ENCODE measurements around the gene GPRC5A.
"Not testable (repeated sequence)": the region's sequence is repeated elsewhere in the genome, so short reads cannot be mapped to it uniquely, and the experiment has no call there.

The GPRC5A gene, protein sequence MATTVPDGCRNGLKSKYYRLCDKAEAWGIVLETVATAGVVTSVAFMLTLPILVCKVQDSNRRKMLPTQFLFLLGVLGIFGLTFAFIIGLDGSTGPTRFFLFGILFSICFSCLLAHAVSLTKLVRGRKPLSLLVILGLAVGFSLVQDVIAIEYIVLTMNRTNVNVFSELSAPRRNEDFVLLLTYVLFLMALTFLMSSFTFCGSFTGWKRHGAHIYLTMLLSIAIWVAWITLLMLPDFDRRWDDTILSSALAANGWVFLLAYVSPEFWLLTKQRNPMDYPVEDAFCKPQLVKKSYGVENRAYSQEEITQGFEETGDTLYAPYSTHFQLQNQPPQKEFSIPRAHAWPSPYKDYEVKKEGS

DNA sequence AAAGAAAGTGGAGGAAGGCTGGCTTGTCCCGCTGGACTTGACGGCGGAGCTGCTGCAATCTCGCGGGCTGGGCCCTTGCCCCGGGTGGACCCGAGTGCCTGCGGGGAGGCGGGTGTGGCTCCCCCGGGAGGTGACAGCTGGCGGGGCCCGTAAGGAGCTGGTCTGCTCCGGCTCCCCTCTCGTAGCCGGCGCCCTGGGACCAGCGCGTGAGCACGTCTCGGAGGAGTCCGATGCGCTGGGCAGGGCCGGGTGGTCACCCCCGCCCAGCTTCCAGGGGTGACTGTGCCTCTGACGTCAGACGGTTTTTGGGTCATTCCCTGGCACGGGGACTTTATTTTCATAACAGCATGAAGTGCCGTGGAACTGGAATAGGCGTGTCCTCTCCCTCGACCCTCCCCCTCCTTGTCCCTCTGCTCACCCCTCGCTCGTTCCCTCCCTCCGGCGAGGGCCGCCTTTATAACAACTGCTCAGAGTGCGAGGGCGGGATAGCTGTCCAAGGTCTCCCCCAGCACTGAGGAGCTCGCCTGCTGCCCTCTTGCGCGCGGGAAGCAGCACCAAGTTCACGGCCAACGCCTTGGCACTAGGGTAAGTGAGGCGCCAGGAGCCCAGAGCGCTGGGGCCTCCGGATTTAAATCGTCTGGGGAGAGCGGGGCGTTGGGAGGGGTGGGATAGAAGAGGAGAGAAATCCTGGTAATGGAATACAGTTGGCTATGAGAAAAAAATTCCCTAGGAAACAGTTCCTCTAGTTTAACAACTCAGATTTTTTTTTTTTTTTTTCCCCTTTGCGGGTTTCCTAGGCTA, at the start of gene GPRC5A:
Gene GPRC5A (plus strand): TSS at position 483 of the 801 bp plus-strand sequence. CDS start 16,688 bp downstream, outside the sequence.
- peak; percentile 36 for DNase-seq

DNA sequence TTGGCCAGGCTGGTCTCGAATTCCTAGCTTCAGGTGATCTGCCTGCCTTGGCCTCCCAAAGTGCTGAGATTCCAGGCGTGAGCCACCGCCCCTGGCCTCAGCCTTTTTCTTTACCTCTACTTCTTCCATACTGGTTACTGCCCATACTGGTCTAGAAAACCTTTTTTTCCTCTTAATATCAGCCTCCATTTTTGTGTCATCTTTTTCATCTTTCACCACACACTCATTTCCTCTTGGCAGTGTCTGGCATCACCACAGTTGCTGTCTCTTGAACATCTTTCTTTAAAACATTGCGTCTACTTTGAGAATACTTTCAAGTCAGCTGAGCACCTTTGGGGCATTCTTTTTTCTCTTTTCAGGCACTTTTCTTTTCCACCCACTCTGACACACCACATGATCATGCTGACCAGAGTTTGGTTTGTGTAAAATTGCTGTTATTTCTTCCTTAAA, 45.5 kb upstream of the GPRC5A start:
- DNase-seq, result no peak

DNA sequence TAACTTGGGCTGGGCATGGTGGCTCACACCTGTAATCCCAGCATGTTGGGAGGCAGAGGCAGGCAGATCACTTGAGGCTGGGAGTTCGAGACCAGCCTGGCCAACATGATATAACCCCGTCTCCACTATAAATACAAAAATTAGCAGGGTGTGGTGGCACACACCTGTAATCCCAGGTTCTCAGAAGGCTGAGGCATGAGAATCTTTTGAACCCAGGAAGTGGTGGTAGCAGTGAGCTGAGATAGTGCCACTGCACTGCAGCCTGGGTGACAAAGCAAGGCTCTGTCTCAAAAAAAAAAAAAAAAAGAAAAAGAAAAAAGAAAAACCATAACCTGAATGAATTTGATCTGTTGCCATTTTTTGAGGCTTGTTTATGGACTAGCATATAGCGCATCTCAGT, 44.6 kb upstream of the GPRC5A start:
- not testable (repeated sequence) for DNase-seq

DNA sequence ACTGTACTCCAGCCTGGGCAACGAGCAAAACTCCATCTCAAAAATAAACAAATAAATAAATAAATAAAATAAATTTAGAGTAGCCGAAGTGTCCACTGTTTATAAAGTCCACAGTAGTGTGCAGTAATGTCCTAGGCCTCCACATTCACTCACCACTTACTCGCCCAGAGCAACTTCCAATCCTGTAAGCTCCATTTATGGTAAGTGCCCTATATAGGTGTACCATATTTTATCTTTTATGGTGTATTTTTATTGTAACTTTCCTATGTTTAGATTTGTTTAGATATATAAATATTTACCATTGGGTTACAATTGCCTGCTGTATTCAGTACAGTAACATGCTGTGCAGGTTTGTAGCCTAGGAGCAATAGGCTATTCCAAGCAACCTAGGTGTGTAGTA, 37.9 kb upstream of the GPRC5A start:
- no peak for DNase-seq

DNA sequence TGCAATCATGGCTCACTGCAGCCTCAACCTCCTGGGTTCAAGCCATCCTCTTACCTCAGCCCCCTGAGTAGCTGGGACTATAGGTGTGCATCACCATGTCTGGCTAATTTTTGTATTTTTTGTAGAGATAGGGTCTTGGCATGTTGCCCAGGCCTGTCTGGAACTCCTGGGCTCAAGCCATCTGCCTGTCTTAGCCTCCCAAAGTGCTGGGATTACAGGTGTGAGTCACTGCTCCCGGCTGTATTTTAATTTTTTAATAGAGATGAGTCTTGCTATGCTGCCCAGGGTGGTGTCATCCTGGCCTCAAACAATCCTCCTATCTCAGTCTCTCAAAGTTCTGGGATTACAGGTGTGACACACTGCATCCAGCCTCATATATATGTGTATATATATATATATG, 31.7 kb upstream of the GPRC5A start:
- no peak for DNase-seq

DNA sequence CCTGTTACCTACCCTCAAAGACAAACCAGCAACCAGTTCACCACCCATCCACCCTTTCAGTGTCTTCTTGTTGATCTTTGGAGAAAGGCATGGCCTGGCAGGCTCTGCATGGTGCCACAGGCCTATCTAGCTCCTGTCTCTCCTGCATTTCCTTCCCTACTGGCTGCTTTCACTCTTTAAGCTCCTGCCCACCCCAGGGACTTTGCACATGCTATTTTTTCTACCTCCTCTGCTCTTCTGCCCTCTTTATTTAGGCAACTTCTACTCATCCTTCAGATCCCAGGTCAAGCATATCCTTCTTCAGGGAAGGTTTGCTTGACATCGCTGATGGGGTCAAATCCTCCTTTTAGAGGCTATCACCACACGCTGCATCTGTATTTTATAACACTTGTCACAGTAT, 27.1 kb upstream of the GPRC5A start:
- DNase-seq, result no peak

DNA sequence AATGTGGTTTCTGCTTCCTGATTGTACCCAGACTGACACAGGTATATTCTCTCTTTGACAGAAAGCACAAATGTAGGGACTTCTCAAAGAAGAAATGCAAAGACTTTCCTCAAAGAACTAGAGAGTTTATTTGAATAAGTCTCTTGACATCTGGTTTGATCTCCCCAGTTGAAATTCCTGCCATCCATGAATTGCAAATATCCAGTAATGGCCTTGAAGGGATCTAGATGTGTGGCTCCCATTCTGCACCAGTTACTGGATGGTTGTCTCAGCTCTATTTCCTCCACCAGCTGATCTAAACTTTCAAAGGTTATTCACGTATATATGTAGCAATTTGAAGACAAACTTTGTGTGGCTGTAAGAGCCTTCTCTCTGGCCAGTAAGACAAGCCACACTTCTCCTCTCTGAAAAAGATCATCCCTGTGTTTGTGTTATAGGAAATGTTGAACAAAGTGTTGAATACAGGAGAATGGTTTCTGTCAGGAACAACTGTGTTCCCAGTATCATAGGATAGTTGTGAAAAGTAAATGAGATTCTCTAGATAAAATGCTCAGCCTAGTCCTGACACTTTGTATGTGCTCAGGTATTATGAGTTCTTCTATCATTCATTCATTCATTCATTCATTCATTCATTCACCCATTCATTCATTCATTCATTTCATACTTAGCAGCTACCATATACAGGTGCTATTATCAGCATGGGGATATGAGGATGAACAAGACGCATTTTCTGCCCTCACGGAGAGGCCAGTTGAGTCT, 22.7 kb upstream of the GPRC5A start:
- no peak for DNase-seq

DNA sequence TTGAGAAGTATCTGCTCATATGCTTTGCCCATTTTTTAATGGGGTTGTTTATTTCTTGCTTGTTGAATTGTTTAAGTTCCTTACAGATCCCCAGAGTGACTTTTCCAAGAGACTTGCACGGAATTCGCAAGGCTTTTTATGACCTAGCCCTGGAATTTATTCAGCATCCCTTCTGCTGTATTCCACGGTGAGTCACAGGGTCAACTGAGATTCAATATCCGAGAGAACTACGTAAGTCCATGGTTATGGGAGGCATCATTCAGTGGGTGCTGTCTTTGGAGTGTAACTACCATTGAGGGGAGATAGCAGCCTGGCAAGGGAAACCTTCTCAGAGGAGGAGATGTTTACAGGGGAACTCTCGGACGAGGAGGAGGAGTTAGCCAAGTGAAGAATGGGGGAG, 20.9 kb upstream of the GPRC5A start:
- DNase-seq, result no peak

DNA sequence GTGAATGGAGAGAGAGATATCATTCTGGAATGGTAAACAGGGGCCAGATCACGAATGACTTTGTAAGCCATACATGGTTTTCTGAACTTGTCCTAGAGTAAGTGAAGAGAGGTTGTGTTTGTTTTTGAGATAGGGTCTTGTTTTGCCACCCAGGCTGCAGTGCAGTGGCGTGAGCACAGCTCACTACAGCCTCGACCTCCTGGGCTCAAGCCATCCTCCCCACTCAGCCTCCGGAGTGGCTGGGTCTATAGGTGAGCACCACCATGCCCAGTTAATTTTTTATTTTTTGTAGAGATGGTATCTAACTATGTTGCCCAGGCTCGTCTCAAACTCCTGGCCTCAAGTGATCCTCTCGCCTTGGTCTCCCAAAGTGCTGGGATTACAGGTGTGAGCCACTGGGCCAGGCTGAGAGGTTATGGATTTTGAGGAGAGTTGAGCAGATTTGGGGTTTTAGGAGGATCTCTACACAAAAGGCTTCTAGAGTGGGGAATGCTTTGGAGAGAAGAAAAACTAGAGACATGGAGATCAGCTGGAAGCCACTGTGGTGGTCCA, 19.7 kb upstream of the GPRC5A start:
- DNase-seq, result no peak

DNA sequence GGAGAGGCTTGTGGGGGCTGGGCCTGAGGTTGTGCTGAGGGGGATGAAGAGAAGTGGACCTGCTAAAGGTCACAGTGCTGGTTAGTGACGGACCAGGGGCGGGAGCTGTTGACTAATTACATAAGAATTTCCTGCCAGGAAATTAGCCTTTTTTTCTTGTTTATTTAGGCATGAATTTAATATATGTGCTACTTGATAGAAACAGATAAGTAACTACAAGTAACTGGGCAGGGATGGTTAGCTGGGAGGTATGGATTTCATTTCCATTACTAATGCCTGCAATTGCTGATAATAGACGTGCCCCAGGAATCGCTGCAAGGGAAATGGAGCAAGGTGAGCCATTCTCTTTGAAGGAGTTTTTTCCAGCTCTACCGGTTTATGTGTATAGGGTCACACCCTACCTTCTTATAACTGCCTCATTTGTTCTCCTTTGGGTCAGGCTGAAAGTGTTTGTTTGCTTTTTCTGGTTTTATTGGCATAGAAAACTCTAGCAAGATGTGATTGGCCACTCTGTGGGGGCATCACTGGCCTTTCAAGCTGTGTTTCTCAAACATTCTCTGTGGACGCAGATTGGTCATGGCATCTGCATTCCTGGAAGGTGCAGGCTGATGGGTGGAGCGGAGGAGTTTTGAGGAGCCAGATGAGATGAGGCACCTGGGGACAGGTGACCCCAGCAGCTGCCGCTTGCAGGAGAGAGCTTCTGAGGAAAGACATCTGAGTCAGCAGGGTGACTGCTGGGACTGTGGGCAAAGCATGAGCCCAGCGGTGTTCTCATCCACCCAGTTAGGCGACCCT, 19.0 kb upstream of the GPRC5A start:
- DNase-seq, result no peak

DNA sequence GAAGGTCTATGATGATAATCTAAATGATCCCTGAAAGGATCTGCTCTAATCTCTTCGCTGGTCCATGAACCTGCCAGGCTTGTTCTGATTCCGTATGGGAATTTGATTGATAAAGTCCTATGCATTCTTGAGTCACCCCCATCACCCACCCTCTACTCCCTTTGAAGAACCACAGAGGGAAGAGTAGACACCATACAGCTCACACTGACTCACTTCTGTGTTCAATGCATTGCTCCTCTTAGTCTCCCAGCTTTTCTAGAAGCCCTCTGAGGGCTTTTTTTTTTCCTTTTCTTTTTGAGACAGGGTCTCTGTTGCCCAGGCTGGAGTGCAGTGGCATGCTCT, 18.5 kb upstream of the GPRC5A start:
- no peak for DNase-seq

DNA sequence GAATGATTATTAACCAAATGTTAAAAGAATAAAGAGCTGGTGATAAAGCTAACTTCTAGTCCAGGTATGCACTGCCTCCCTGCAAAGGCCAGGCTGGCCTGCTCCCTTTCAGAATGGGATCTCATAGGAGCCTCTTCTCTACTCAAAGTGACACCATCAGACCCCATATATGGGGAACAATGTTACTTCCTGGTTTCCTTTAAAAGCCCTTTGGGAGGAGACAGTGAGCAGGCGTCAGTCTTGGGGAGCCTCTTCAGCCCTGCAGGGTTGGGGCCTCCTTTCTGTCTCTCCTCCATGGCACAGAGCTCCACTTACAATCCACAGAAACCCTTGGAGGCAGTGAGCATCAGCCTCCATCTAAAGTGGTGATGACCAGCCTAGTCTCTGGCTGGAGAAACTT, 17.3 kb upstream of the GPRC5A start:
- no peak for DNase-seq

DNA sequence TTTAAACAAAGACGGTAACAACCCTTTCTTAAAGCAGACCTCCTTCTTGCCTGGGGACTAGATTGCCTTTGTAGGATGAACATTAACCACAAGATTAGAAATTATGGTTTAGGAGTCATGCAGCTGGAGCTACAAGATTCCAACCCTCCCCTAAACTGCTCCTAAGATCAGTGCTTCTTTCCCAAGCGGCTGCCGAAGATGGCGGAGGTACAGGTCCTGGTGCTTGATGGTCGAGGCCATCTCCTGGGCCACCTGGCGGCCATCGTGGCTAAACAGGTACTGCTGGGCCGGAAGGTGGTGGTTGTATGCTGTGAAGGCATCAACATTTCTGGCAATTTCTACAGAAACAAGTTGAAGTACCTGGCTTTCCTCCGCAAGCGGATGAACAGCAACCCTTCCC, 16.1 kb upstream of the GPRC5A start:
- not testable (repeated sequence) for DNase-seq

DNA sequence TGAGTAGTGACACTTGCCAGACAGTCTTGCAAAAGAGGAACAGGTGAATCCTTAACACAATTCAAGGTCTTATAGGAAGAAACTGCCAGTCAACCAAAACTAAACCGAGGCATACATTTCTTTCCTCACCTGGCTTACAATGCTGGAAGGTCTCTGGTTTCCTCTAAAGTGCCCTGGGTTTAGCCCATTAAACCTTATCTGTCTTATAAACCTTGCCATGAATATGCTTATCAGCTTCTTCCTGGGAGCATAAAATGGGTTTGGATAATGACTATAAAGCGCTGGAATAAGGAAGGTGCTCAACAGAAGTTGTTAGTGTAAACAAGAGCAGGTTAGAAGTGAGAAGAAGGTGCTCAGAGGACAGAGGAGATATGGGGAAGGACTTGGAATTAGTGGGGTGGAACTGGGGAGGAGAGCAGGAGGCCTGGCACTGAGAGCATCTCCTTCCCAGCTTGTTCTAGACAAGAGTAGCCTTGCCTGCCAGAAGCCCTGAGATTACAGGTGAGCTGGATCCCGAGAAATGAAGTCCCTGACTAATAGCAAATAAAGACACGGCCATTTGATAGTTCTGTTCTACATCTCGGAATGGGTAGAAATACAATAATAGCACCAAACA, 14.1 kb upstream of the GPRC5A start:
- no peak for DNase-seq

DNA sequence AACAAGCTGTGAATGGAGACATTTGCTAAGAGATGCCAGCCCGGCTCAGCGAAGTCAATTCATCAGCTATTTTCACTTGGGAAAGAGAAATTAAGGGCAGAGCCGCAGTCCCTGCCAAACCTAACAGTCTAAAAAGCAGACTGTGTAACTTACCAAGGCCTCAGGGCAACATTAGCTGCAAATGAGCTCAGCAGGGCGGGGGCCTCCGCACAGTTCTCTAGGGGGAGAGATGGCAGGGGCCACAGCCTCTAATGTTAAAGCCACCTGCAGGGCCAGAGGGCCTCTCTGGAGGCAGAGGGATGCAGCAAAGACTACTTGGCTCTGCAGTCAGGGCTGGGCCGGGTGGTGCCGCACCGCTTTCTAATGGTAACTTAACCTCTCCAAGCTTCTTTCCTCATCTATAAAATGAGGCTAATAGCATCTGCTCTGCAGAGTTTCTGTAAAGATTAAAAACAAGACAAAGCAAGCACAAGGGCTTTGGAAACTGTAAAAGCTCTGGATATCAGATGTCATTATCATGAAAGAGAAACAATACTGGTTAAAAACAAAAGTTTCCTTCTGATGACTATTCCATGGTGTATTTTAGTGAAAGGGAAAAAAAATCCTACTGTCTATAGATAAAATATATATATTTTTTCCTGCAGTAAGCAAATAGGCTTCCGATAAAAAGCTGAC, 13.4 kb upstream of the GPRC5A start:
- no peak for DNase-seq

DNA sequence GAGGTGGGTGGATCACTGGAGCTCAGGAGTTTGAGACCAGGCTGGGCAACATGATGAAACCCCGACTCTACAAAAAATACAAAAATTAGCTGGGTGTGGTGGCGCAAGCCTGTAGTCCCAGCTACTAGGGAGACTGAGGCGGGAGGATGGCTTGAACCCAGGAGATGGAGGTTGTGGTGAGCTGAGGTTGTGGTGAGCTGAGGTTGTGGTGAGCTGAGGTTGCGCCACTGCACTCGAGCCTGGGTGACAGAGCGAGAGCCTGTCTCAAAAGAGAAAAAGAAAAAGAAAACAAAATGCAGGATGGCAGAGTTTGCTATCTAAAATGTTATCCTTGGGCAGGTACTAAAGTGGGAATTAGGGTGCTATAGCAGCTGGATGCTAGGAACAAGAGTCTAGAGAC, 10.8 kb upstream of the GPRC5A start:
- no peak for DNase-seq

DNA sequence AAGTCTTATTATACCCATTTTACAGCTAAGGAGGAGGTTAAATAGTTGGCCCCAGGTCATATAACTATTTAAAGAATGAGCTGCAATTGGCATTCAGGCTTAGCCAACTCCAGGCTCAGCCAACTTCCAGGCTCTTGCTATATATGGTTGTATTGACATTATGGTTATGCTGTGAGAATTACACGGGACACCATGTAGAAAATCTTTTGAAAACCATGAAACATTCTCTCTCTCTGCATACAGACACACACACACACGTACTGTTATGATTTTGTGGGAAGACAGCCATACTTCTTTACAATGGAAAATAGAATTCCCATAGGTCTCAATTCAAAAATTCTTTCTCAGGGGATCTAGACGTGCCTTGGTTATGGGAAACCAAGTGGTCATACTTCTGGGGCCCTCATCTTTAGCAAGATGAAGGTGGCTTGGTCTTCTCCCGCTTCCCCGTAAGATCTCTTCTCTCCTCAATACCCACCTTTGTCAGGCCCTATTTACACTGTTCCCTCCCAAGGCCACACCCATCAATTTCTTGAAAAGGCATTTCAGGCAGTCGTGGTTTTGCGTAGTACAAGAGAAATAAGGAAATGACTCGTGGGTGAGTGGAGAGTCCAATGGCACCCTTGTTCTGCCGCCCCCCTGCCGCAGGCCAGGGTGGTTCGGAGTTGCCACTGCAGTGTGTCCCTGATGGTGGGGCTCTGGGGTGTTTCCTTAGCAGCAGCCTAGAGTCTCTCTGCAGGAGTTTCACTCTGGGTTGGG, 10.0 kb upstream of the GPRC5A start:
- DNase-seq, result no peak

DNA sequence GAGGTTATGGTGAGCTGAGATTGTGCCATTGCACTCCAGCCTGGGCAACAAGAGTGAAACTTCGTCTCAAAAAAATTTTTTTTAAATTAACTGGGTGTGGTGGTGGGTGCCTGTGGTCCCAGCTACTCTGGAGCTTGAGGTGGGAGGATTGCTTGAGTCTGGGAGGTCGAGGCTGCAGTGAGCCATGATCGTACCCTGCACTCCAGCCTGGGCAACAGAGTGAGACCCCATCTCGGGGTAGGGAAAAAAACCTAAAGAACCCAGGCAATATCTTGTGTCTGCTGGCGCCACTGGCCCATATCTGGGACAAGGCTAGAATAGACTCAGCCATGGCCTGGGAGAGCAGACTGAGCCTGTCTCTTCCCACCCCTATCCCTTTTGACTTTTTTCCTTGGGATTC, 9.1 kb upstream of the GPRC5A start:
- DNase-seq, result no peak

DNA sequence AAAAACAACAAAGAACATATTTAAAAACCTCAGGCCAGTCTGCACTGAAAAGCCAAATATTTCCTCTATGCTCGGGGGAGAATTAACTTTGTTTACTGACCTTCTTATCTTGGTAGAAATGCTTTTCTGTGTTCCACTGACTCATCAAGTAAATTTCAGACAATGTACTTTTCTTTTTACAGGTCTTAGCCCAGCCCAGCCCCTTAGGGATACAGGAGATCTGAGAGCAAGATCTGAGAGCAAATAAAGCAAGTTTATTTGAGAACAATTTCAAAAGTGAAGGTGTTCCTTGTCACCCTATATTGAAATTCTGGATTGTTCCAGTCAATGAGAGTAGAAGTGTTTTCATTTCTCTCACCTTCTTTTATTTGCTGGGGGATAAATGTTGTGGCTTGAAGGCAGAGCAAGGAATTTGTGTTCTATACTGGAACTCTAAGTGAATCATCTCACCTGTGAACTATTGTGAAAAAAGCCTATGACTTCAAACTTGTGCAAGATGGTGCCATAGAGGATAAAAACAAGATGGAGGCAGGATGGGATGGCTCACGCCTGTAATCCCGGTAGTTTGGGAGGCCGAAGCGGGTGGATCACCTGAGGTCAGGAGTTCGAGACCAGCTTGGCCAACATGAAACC, 7.9 kb upstream of the GPRC5A start:
- no peak for DNase-seq
